Measurements from ENCODE around the gene ARMC5.

GRCh38 chr16:31491778-31492418 is 32.6 kb downstream of the ARMC5 start:
- TF ChIP-seq CTCF (IDR thresholded peaks at IDR 0.05) (no peak), EP300 (IDR thresholded peaks at IDR 0.05) (no peak), POLR2A (IDR thresholded peaks at IDR 0.05) (no peak)
